GM21390 (cell line): ENCODE data around the gene TSPAN15.

ENCODE experiments used
- ATAC-seq: cut with Tn5 transposase; IDR thresholded peaks from one replicate; pipeline ENCODE4 v1.9.1; 2021; ENCODE audit not compliant: unreplicated experiment

The TSPAN15 gene

DNA sequence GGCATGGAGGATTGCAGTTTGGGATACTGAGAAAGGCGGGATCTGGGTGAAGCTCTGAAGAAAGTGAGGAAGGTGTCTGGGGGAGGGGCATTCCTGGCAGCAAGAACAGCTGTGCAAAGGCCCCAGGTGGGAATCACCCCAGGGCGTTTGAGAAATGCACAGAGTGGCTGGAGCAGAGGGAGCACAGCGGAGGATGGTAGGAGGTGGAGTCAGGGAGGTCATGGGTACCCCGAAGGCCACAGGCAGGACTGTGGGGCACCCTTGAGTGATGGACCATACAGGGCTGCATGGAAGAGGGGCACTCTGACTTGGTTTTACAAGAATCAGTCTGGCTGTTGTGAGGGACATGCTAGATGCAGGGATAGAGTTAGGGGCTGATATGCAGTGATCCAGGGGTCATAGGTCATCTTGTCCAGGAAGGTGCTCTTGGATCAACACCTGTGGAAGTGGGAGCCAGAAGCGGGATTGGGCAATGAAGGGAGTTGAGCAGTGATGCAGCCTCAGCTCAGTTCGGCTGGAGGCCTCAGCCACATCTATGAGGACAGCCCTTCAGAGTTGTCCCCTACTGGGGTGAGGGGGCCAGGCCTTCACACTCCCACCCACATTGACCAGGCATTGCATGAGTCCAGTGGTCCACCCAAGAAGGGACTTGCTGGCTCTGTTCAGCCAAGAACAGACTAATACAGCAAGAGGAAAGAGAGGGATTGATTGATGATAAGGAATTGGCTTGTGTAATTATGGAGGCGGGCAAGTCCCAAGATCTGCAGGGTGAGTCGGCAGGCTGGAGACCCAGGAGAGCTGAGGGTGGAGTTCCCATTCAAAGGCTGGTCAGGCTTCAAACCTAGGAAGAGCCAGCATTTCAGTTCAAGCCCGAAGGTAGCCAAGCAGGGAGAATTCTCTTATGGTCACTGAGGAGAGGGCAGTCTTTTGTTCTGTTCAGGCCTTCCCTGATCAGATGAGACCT lies 48.7 kb downstream of the TSPAN15 start:
- ATAC-seq = no peak

DNA sequence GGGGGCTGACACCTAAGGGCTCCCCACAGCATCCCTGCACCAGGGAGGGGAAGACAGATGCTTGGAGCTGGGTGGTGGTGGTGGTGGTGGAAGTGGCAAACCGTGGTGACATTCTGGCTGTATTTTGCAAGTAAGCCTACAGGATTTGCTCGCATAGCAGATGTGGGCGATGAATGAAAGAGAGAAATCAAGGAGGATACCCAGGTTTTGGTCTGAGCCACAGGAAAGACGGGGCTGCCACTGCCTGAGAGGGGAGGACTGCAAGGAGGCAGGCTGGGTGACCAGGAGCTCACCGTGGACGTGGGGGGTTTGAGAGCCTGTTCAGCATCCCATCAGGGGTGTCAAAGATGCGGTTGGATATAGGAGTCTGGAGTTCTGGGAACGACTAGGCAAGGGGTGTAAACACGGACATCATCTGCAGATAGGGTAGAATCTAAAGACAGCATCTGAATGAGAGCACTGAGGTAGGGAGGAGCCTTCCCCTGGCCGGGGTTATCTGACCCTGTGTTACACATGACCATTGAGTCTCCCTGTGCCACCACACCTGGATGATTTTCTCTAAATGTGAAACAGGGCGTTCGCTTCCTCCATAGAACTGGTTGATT lies 49.7 kb downstream of the TSPAN15 start:
- no peak for ATAC-seq

DNA sequence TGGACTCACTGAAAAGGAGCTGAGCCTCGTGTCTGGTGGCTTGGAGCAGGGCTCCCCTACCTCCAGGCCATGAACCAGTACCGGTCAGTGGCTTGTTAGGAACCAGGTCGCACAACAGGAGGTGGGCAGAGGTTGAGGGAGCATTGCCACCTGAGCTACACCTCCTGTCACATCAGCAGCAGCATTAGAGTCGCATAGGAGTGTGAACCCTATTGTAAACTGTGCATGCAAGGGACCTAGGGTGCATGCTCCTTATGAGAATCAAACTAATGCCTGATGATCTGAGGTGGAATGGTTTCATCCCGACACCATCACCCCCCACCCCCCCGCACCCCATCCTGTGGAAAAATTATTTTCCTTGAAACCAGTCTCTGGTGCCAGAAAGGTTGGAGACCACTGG lies 50.4 kb downstream of the TSPAN15 start:
- ATAC-seq = no peak

DNA sequence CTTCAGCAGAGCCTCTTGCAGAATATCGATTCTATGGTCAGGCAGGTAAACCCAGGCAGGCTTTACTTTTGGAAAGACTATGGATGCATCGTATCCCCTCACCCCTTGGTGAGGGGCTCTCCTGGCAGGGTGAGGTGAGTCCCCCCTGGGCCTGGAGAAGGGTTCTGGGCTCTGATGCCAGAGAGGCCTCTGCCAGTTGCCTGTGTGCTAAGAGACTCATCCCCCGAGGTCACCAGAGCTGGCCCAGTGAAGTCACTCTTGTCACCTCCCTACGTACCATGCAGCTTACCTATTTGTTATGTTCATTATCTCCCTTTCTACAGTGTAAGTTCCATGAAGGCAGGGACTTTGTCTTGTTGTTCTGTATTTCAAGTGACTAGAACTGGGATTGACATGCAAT lies 51.3 kb downstream of the TSPAN15 start:
- ATAC-seq = no peak

DNA sequence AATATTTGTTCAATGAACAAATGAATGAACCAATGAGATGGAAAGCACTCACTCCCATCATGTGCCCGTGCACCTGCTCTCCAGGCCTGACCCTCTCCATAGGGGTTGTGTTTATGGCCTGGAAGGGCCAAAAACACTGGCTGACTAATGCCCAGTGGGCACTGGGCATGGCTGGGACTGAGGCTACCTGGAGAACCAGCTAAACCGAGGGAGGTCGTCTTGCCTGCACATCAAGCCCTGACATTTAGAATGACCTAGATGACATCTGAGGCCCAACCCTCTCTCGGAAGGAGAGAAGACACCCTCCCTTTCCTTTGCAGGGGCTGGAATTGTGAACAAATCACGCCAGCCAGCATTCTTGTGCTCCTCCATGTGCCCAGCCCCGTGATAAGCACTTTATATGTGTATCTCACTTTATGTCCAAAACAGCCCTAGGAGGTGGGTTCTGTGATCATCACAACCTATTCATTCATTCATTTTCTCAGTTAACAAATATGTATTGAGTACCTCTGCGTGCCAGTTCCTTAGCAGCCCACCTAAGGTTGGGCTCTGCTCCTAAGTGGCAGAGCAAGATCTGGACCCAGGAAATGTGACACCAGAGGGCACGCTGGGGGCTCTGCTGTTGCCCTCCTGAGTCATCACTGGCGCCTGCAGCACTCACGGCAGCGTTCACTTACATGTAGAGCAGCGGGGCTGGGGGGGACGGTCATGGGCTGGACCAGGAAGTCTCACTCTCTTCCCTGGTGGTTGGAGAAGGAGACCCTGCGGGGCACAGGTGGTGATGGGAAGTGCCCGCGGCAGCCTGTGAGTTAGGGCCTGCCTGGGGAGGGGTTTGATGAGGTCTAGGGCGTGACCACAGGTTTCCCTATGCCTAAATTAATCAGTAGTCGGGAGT lies 52.0 kb downstream of the TSPAN15 start:
- ATAC-seq = no peak

DNA sequence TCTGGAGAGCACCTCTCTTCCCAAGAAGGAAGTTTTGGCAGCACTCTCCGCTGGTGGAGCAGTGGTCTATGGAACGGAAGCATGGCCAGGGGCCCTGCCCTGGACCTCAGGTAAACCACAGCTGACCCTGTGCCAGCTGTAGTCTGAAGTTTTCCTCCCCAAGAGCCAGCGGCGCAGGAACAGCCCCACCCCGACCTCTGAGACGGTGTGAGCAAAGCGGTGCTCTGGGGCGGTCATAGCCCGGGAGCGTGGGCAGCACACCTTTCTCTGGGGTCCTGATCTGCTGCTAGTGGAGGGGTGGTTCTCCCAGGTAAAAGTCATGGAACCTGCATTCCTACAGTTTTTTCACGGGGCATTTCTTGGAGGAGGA lies 52.6 kb downstream of the TSPAN15 start:
- ATAC-seq = no peak

DNA sequence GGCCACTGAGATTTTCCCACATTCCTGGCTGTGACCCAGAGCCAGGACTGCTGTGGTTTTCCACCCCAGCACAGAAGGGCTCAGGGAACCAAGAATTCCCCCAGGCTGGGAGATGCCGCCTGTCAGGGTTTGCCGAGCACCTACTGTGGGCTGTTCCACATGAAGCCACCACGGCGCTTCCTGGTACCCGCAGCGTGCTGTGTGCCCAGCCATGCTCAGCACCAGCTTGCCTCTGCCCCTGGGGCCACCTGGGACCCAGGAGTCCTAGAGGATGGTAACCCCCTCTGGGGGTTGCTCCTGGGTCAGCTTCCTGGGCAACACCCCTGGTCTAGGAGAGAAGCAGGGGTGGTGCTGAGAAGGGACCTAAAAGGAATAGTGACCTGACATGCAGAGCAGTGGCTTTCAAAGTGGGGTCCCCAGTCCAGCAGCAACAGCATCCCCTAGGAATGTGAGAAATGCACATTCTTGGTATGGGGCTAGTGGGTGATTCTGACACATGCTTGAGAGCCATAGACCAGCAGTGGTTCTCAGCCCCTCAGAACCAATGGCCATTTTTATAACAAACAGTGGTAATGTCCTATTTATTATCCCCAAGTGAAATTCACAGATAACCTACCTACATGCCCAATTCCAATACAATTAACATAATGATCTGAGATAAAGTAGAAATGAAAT lies 53.4 kb downstream of the TSPAN15 start:
- no peak for ATAC-seq

DNA sequence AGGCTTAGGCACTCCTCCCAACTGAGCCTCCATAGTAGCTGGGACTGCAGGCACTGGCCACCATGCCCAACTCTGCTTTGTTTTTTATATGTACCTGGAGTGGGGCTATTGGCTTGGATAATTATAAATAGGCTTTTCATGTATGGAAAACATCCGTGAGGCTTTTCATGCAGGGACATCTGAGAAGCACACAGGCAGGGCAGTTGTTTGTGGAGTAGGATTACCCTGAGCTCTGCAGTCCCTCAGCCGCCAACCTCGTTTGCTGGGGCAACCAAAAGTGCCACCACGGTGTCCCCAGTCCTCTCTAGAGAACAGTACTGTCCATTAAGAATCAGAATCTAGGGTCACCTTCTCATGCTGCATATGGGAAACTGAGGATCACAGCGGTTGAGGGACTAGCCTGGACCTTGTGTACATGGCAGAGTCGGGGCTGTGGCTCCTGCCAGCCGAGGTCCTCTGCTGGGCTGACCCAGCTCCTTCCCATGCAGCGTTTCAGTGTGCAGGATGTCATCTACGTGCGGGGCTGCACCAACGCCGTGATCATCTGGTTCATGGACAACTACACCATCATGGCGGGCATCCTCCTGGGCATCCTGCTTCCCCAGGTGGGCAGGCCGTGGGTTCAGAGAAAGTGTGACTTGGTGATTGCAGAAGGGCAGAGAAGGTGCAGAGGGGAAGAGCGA lies 54.5 kb downstream of the TSPAN15 start:
- ATAC-seq = no peak

DNA sequence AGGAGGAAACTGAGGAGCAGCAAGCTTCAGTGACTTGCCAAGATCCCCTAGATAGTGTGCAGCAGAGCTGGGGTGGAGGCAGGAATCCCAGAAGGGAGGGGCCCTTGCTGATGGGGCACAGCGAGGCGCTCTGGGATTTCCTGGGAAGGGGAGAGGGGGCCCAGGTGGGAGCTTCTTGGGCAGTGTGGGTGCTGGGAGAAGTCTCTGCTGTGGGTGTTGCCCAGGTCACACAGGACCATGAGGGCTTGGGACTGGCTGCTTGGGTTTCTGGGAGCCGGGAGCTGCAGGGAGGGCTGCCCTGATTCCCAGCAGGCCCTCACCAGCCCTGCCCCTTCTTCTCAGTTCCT lies 55.2 kb downstream of the TSPAN15 start:
- ATAC-seq = no peak

DNA sequence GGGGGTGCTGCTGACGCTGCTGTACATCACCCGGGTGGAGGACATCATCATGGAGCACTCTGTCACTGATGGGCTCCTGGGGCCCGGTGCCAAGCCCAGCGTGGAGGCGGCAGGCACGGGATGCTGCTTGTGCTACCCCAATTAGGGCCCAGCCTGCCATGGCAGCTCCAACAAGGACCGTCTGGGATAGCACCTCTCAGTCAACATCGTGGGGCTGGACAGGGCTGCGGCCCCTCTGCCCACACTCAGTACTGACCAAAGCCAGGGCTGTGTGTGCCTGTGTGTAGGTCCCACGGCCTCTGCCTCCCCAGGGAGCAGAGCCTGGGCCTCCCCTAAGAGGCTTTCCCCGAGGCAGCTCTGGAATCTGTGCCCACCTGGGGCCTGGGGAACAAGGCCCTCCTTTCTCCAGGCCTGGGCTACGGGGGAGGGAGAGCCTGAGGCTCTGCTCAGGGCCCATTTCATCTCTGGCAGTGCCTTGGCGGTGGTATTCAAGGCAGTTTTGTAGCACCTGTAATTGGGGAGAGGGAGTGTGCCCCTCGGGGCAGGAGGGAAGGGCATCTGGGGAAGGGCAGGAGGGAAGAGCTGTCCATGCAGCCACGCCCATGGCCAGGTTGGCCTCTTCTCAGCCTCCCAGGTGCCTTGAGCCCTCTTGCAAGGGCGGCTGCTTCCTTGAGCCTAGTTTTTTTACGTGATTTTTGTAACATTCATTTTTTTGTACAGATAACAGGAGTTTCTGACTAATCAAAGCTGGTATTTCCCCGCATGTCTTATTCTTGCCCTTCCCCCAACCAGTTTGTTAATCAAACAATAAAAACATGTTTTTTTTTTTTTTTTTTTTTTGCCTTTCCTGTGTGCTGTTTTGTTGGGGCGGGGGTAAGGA lies 55.8 kb downstream of the TSPAN15 start:
- no peak for ATAC-seq

DNA sequence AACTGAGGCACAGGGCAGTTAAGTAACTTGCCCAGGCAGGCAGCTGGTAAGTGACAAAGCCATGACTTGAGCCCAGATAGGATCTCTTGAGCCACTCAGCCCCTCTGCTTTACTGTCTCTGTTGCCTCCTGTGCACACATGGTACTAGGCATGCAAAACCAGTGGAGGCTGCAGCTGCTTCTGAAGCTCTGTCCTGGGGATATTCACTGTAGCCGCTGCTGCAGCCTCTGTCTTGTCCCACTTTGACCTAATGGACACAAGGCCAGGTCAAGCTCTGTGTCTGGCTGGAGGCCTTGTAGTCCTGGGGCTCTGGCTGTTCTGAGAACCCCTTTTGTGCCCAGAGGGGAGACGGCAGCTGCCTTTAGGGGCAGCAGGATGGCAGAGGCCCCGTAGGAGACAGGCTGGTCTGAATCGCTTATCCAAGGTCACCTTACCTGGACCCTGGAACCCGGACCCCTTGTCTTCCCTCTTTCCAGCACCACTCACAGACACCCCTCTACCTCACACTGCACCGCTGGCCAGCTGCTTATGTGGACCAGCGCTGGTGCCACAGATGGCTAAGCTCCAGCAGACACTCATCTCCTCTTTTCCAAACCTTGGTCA lies 57.6 kb downstream of the TSPAN15 start:
- ATAC-seq = no peak

DNA sequence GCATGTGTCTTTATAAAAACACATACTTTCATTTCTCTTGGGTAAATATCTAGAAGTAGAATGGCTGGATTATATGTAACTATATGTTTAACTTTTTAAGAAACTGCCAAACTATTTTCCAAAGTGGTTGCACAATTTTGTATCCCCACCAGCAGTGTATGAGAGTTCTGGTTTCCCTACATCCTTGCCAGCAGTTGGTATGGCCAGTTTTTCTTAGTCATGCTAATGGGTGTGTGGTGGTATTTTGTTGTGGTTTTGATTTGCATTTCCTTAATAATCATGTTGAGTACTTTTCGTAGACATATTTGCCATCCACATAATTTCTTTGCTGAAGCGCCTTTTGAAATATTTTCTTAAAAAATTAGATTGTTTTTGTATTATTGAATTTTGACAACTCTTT lies 61.6 kb downstream of the TSPAN15 start:
- no peak for ATAC-seq

DNA sequence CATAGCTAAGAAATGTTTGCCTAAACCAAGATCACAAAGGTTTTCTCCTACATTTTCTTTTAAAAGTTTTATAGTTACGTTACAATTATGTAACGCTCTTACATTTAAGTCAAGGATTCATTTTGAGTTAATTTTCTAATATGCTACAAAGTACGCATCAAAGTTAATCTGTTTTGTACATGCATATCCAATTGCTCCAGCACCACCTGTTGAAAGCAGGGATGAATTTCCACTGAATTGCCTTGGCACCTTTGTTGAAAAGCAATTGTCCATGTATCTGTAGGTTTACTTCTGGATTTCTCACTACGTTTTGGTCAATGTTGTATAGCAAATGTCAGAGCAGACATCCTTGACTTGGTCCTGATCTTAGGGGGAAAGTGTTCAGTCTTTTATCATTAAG lies 62.4 kb downstream of the TSPAN15 start:
- no peak for ATAC-seq

DNA sequence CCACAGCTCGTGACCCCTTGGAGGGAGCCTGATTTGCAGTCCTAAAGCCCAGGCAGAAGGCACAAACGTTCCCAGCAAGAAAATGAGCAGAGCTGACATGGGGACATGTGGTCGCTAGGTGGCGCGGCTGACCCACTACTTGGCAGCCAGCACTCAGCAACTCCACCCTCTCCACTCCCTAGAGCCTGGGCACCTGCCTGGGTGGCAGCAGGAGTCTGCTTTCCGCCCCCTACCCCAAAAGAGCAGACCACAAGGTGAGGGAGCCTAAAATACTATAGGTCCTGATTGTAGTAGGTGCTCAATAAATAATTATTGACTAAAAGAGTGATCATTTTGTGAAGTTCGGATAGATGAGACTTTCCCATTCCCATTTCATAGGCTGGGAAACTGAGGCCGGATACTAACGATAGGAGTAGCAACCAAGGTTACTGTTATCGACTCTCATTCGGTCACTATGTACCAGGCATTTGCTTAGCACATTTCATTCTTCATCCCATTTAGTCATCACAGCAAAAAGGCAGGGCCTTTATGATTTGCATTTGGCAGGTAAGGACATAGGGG lies 64.5 kb downstream of the TSPAN15 start:
- ATAC-seq = no peak

DNA sequence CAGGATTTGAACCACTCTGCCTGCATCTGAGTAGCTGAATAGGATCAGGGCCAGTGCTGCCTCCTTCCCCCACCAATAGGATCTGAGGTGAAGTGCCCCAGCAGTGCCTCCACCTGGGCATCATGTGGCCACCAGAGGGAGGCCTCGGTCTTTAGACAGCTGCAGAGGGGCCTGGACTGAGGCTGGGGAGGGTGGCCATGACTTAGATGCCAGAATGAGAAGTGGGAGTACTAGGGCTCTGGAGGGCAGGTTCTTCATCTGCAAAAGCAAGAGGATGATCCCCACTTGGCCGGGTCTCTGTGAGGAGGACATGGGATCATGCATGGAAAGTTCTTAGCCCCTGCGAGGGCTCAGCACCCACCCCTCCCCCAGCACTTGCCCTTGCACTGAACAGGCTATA lies 65.1 kb downstream of the TSPAN15 start:
- ATAC-seq = no peak

DNA sequence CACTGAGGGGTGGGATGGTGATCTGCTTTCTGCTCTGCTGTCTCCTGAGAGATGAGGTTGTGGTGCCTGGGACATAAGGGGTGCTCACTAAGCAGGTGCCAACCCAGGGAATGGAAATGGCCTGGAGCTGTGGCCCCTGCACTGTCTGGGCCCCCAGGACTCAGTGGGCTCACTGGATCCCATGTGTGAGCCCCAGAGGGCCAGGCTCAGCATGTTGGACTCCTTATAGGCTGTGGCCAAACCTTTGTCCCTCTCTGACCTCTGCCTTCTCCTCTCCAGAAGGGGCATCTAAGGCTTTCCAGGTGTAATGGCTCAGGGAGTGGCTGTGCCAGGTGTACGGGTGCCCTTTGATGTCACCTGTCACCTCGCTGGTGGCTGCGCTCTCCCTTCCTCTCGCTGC lies 65.5 kb downstream of the TSPAN15 start:
- no peak for ATAC-seq

DNA sequence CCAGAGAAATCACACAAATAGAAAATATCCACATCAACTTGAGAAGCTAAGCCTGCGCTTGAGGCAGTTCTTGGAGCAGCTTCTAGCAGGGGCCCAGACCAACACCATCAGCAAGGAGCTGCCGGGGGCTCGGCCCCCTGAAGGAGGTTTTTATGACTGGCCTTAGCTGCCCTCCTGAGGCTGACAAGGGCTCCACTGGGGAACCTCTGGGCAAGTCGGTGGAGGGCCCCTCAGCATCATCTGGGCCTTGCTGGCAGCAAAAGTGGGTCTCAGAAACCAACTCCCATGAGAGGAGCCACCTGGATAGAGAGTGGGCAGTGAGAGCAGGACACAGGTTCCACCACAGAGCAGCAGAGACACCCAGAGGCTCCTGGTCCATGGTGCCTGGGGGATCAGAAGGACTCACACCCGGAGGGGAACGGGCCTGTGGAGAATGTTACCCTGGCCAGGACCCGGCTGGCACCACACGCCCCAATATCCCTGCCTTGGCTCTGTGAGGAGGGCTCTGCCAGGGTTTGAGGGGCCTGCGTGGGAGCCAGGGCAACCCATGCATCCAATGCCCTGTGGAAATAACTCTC lies 66.1 kb downstream of the TSPAN15 start:
- ATAC-seq = no peak

DNA sequence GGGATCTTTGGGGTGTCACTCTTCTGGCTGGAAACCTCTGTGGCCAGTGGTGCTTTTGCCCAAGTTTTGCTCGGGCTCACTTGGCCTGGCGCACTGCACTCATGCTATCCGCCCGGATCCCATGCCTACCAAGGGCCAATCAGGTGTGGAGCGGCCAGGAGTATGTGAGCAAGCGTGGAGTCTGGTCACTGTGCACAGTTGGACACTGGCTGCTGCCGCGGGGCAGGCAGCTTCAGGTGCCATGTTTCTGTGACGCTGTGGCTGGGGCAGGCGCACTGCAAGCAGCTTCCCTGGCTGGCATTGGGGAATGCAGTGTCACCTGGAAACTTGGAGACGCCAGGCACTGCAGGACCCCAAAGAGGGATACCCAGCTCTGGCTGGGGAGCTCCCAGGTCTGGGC lies 76.7 kb downstream of the TSPAN15 start:
- no peak for ATAC-seq

DNA sequence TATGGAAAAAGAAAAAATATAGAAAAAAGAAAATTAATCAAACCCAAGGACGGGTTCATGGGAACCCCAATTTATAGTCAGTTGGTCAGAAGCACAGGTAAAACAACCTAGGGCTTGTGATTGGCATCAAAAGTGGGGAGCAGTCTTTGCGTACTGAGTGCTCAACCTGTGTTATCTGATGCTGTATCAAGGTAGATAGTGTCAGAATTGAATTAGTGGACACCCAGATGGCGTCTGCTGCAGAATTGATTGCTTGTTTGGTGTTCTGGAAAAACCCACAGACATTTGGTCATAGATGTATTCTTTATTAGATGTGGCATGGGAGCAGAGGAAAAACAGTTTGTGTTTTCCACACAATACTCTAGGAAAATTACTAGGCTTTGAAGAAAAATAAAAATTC lies 82.4 kb downstream of the TSPAN15 start:
- no peak for ATAC-seq
